NOMO-1 (cell line): ENCODE data around the gene NEK11.

ENCODE experiments used
- DNase-seq, 2 experiments: peaks; one replicate each; lab custom pipeline; 2025; ENCODE audit not compliant: unreplicated experiment in 2 of 2; lab: John Stamatoyannopoulos, UW

Gene NEK11

GRCh38 chr3:131026321-131027151 is at the start of gene NEK11, which contains the start of gene ASTE1:
Gene NEK11, plus strand, starts transcription at chr3:131026877. Its CDS starts 2,832 bp downstream, at chr3:131029709.
Gene ASTE1, minus strand, starts transcription at chr3:131026825. Its CDS starts 1,519 bp downstream, at chr3:131025306.
- peak; percentile 94 to 96 for DNase-seq

GRCh38 chr3:130979117-130979516 is 47.6 kb upstream of the NEK11 start:
- DNase-seq, result no peak

- DNase-seq, result no peak
Observed at GRCh38 chr3:130981469-130981868, 45.2 kb upstream of the NEK11 start.

GRCh38 chr3:130990282-130990681 is 36.4 kb upstream of the NEK11 start:
- no peak for DNase-seq

- DNase-seq, result no peak
Observed at GRCh38 chr3:130991126-130991525, 35.6 kb upstream of the NEK11 start.

- DNase-seq, result no peak
Observed at GRCh38 chr3:130992344-130992743, 34.3 kb upstream of the NEK11 start.

- DNase-seq, result peak; percentile 45 to 87
Observed at GRCh38 chr3:130997289-130997688, 29.4 kb upstream of the NEK11 start.

GRCh38 chr3:131001071-131001470 is 25.6 kb upstream of the NEK11 start:
- no peak for DNase-seq

GRCh38 chr3:131004603-131005002 is 22.1 kb upstream of the NEK11 start:
- no peak for DNase-seq

GRCh38 chr3:131007256-131007655 is 19.4 kb upstream of the NEK11 start:
- DNase-seq, result peak in 1 of 2 experiments; percentile 23

- peak in 1 of 2 experiments; percentile 14 for DNase-seq
Observed at GRCh38 chr3:131007782-131008181, 18.9 kb upstream of the NEK11 start.

- DNase-seq, result no peak
Observed at GRCh38 chr3:131008326-131008725, 18.4 kb upstream of the NEK11 start.

- no peak for DNase-seq
Observed at GRCh38 chr3:131009698-131010097, 17.0 kb upstream of the NEK11 start.

GRCh38 chr3:131018970-131019369 is 7.7 kb upstream of the NEK11 start:
- DNase-seq, result no peak

- DNase-seq, result peak; percentile 71 to 90
Observed at GRCh38 chr3:131020122-131020693, 6.5 kb upstream of the NEK11 start.

- DNase-seq, result no peak
Observed at GRCh38 chr3:131025539-131025938, 1.1 kb upstream of the NEK11 start.

GRCh38 chr3:131028844-131029243 is 2.2 kb downstream of the NEK11 start:
- DNase-seq, result no peak

GRCh38 chr3:131031660-131032059 is 5.0 kb downstream of the NEK11 start:
- DNase-seq, result no peak

- peak; percentile 41 to 45 for DNase-seq
Observed at GRCh38 chr3:131033480-131034080, 6.9 kb downstream of the NEK11 start.

GRCh38 chr3:131036200-131036816 is 9.6 kb downstream of the NEK11 start:
- DNase-seq, result no peak

- DNase-seq, result no peak
Observed at GRCh38 chr3:131036986-131037385, 10.3 kb downstream of the NEK11 start.
